GM23338 (cell line): Measurements from ENCODE around the gene GRIN2D.

Experiments
- CREB1 ChIP-seq: fragments of 250-450 bp; sonication (Bioruptor Pico); IDR thresholded peaks from 2 replicates; pipeline ENCODE4 v1.5.0; 2020; ENCODE audit warnings: low read depth, mild to moderate bottlenecking, moderate library complexity
- EZH2 ChIP-seq: fragments of 200-600 bp; sonication (generic); IDR thresholded peaks from one replicate; pipeline ENCODE4 v1.8.0; 2017; ENCODE audit warnings: antibody characterized with exemption, mild to moderate bottlenecking, low read depth; ENCODE audit not compliant: unreplicated experiment
- EZH2phosphoT487 ChIP-seq: fragments of 200-600 bp; sonication (generic); IDR thresholded peaks from one replicate; pipeline ENCODE4 v1.8.1; 2018; ENCODE audit warnings: antibody characterized with exemption; ENCODE audit not compliant: unreplicated experiment
- JUNB ChIP-seq: IDR thresholded peaks from one replicate; pipeline ENCODE4 v1.6.1; 2016; ENCODE audit warnings: antibody characterized with exemption; ENCODE audit not compliant: unreplicated experiment
- POLR2AphosphoS5 ChIP-seq: IDR thresholded peaks from 2 replicates; pipeline ENCODE4 v1.6.1; 2016; ENCODE audit warnings: antibody characterized with exemption, low read depth
- STAT1 ChIP-seq: IDR thresholded peaks from one replicate; pipeline ENCODE4 v1.6.1; 2016; ENCODE audit warnings: antibody characterized with exemption; ENCODE audit not compliant: unreplicated experiment
- ZNF331 ChIP-seq: fragments of 250-450 bp; sonication (Bioruptor Pico); IDR thresholded peaks from 2 replicates; pipeline ENCODE4 v1.5.0; 2020; ENCODE audit warnings: low read depth, mild to moderate bottlenecking, moderate library complexity
- TF ChIP-seq, protein P1 (sequence below), 2 experiments: fragments of 200-600 bp in 1 of 2; sonication (generic) in 1 of 2; conservative IDR thresholded peaks; 2 replicates each; pipeline versions ENCODE4 v1.5.1 to v1.6.1; 2016 to 2017; ENCODE audit warnings: antibody characterized with exemption in 2 of 2, low read depth in 2 of 2, mild to moderate bottlenecking in 2 of 2, moderate library complexity in 1 of 2
- TF ChIP-seq, protein P2 (sequence below): IDR thresholded peaks from 2 replicates; pipeline ENCODE4 v1.6.1; 2016; ENCODE audit warnings: antibody characterized with exemption
- TF ChIP-seq, protein P3 (sequence below): fragments of 250-450 bp; sonication (Bioruptor Pico); IDR thresholded peaks from 2 replicates; pipeline ENCODE4 v1.5.0; 2020; ENCODE audit warnings: mild to moderate bottlenecking, moderate library complexity
- TF ChIP-seq, protein P4 (sequence below): IDR thresholded peaks from one replicate; pipeline ENCODE4 v1.6.1; 2018; ENCODE audit warnings: antibody characterized with exemption; ENCODE audit not compliant: unreplicated experiment

DNA sequence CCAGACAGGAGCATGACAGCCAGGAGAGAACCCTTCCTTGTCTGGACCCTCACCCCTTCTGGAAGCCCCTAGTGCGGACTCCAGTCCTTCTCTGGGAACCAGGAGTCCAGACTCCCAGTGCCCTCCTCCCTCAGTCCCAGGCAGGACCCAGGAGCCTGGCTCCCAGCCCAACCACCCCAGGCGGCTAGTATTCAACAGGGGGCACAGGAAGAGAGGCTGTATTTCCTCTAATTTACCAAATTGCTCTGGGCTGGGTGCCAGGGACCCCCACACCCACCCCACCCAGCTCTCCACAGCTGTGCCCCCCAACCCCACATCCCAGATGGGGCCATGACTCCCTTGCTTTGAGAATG, 3.3 kb downstream of the GRIN2D start:
- TF ChIP-seq, protein P1, sequence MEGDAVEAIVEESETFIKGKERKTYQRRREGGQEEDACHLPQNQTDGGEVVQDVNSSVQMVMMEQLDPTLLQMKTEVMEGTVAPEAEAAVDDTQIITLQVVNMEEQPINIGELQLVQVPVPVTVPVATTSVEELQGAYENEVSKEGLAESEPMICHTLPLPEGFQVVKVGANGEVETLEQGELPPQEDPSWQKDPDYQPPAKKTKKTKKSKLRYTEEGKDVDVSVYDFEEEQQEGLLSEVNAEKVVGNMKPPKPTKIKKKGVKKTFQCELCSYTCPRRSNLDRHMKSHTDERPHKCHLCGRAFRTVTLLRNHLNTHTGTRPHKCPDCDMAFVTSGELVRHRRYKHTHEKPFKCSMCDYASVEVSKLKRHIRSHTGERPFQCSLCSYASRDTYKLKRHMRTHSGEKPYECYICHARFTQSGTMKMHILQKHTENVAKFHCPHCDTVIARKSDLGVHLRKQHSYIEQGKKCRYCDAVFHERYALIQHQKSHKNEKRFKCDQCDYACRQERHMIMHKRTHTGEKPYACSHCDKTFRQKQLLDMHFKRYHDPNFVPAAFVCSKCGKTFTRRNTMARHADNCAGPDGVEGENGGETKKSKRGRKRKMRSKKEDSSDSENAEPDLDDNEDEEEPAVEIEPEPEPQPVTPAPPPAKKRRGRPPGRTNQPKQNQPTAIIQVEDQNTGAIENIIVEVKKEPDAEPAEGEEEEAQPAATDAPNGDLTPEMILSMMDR (conservative IDR thresholded peaks at IDR 0.05; ENCODE audit: low read depth in 2 of 2): no peak
- TF ChIP-seq CREB1 (no peak), EZH2 (no peak), EZH2phosphoT487 (no peak), JUNB (no peak), POLR2AphosphoS5 (no peak), STAT1 (no peak), ZNF331 (no peak)
- TF ChIP-seq, protein P2, sequence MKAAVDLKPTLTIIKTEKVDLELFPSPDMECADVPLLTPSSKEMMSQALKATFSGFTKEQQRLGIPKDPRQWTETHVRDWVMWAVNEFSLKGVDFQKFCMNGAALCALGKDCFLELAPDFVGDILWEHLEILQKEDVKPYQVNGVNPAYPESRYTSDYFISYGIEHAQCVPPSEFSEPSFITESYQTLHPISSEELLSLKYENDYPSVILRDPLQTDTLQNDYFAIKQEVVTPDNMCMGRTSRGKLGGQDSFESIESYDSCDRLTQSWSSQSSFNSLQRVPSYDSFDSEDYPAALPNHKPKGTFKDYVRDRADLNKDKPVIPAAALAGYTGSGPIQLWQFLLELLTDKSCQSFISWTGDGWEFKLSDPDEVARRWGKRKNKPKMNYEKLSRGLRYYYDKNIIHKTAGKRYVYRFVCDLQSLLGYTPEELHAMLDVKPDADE: no peak
- TF ChIP-seq, protein P3, sequence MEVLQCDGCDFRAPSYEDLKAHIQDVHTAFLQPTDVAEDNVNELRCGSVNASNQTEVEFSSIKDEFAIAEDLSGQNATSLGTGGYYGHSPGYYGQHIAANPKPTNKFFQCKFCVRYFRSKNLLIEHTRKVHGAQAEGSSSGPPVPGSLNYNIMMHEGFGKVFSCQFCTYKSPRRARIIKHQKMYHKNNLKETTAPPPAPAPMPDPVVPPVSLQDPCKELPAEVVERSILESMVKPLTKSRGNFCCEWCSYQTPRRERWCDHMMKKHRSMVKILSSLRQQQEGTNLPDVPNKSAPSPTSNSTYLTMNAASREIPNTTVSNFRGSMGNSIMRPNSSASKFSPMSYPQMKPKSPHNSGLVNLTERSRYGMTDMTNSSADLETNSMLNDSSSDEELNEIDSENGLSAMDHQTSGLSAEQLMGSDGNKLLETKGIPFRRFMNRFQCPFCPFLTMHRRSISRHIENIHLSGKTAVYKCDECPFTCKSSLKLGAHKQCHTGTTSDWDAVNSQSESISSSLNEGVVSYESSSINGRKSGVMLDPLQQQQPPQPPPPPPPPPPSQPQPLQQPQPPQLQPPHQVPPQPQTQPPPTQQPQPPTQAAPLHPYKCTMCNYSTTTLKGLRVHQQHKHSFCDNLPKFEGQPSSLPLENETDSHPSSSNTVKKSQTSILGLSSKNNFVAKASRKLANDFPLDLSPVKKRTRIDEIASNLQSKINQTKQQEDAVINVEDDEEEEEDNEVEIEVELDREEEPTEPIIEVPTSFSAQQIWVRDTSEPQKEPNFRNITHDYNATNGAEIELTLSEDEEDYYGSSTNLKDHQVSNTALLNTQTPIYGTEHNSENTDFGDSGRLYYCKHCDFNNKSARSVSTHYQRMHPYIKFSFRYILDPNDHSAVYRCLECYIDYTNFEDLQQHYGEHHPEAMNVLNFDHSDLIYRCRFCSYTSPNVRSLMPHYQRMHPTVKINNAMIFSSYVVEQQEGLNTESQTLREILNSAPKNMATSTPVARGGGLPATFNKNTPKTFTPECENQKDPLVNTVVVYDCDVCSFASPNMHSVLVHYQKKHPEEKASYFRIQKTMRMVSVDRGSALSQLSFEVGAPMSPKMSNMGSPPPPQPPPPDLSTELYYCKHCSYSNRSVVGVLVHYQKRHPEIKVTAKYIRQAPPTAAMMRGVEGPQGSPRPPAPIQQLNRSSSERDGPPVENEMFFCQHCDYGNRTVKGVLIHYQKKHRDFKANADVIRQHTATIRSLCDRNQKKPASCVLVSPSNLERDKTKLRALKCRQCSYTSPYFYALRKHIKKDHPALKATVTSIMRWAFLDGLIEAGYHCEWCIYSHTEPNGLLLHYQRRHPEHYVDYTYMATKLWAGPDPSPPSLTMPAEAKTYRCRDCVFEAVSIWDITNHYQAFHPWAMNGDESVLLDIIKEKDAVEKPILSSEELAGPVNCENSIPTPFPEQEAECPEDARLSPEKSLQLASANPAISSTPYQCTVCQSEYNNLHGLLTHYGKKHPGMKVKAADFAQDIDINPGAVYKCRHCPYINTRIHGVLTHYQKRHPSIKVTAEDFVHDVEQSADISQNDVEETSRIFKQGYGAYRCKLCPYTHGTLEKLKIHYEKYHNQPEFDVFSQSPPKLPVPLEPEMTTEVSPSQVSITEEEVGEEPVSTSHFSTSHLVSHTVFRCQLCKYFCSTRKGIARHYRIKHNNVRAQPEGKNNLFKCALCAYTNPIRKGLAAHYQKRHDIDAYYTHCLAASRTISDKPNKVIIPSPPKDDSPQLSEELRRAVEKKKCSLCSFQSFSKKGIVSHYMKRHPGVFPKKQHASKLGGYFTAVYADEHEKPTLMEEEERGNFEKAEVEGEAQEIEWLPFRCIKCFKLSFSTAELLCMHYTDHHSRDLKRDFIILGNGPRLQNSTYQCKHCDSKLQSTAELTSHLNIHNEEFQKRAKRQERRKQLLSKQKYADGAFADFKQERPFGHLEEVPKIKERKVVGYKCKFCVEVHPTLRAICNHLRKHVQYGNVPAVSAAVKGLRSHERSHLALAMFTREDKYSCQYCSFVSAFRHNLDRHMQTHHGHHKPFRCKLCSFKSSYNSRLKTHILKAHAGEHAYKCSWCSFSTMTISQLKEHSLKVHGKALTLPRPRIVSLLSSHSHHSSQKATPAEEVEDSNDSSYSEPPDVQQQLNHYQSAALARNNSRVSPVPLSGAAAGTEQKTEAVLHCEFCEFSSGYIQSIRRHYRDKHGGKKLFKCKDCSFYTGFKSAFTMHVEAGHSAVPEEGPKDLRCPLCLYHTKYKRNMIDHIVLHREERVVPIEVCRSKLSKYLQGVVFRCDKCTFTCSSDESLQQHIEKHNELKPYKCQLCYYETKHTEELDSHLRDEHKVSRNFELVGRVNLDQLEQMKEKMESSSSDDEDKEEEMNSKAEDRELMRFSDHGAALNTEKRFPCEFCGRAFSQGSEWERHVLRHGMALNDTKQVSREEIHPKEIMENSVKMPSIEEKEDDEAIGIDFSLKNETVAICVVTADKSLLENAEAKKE (CRISPR knock-in tag): no peak
- TF ChIP-seq, protein P4, sequence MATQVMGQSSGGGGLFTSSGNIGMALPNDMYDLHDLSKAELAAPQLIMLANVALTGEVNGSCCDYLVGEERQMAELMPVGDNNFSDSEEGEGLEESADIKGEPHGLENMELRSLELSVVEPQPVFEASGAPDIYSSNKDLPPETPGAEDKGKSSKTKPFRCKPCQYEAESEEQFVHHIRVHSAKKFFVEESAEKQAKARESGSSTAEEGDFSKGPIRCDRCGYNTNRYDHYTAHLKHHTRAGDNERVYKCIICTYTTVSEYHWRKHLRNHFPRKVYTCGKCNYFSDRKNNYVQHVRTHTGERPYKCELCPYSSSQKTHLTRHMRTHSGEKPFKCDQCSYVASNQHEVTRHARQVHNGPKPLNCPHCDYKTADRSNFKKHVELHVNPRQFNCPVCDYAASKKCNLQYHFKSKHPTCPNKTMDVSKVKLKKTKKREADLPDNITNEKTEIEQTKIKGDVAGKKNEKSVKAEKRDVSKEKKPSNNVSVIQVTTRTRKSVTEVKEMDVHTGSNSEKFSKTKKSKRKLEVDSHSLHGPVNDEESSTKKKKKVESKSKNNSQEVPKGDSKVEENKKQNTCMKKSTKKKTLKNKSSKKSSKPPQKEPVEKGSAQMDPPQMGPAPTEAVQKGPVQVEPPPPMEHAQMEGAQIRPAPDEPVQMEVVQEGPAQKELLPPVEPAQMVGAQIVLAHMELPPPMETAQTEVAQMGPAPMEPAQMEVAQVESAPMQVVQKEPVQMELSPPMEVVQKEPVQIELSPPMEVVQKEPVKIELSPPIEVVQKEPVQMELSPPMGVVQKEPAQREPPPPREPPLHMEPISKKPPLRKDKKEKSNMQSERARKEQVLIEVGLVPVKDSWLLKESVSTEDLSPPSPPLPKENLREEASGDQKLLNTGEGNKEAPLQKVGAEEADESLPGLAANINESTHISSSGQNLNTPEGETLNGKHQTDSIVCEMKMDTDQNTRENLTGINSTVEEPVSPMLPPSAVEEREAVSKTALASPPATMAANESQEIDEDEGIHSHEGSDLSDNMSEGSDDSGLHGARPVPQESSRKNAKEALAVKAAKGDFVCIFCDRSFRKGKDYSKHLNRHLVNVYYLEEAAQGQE: no peak
